ENCODE results near the gene YJEFN3. TPM values are rescaled to one million over a fixed set of nuclear protein-coding genes. Genes with fewer than 3 reads are reported as not detected.

The YJEFN3 gene
- total and polyA plus RNA-seq, 2 of the 8 experiments (the other 6 are each of a cell fraction or from before 2014, with no cell fraction given) = 5.7 to 9.4 TPM

DNA sequence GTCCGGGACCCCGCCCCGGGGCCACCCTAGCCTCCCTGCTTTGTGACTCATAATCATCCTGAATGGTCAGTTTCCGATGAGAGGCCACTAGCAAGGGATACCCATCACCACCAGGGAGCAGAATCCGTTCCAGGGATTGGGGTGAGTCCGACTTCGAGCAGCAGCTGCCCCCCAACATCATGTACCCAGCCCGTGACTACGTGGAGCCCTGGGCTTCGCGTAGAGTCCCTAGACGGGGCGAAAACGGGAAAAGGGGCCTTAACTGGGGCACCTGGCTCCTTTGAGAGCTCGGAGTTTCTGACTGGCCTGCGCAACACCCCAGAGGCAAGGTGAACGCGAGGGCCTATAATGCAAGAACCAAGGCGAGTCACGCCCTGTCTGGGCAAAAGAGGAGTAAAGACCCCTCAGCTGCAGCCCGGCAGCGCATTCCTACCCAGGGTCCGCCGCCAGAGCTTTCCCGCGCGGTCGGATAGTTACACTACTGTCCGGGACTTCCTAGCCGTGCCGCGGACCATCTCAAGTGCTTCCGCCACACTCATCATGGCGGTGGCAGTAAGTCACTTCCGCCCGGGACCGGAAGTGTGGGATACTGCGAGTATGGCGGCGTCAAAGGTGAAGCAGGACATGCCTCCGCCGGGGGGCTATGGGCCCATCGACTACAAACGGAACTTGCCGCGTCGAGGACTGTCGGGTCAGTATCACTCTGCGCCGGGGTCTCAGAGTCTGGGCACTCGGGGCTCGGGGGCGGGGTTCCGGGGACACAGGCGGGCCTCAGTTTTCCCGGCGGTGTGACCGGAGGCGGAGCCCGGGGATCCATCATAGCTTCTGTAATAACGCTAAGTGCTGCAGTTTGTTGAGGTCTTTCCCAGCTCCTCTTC, 12.8 kb upstream of the YJEFN3 start, which contains the start of gene NDUFA13:
NDUFA13 (plus strand) TSS at position 584 of the 878 bp plus-strand sequence; CDS start at position 598, 14 bp downstream.
- no peak within 1 kb of the TSS for H2BK120ac ChIP-seq (replicated peaks; ENCODE audit: low read depth, low read length)
- H2BK15ac ChIP-seq (ENCODE audit: low read length) = 0 out of 2 replicates have a peak within 1 kb of the TSS, but pooled peaks have one; percentile 81
- WGBS, 2 experiments (ENCODE audit: extremely low coverage in 1 of 2, insufficient coverage in 1 of 2, insufficient read length in 1 of 2, insufficient replicate concordance in 2 of 2, low coverage in 1 of 2, low lambda C conversion rate in 2 of 2, missing lambda C conversion rate in 1 of 2) = 12% methylated on average over 61 of the region's 61 CpGs; no CpG with 5 or more reads in 1 of the 2 experiments
- peaks cover 4 to 19% (median 9%) of the 10 kb centered on the region in 4 experiments; a peak in 6 of 8 replicates for H3K36me3 ChIP-seq (ENCODE audit: control insufficient read depth in 2 of 4, insufficient read depth in 4 of 4, low read length in 3 of 4)
- H3K4me1 ChIP-seq (replicated peaks in 1 of 4; ENCODE audit: control insufficient read depth in 3 of 4, insufficient read depth in 4 of 4, low read length in 3 of 4) = peaks cover 0 to 2% (median 0%) of the 10 kb centered on the region in 4 experiments; a peak in 1 of 7 replicates
- FAIRE-seq (peak; percentile 55), DNase-seq (ENCODE audit: low read depth in 1 of 2, low spot score in 2 of 2) (peak; percentile 70 to 98)
- peak within 1 kb of the TSS; percentile 93 for H3K18ac ChIP-seq (ENCODE audit: extremely low read depth, low read length)
- peak within 1 kb of the TSS; percentile 78; the same call in 1 of the 2 replicates for H2AFZ ChIP-seq (ENCODE audit: low read length)
- no peaks in the 10 kb centered on the region; a peak in 1 of 7 replicates for H3K27me3 ChIP-seq (replicated peaks in 1 of 4; ENCODE audit: control insufficient read depth in 3 of 4, extremely low read depth in 1 of 4, insufficient read depth in 3 of 4, low read length in 3 of 4)
- peak within 1 kb of the TSS; percentile 73 for H3K56ac ChIP-seq (replicated peaks; ENCODE audit: insufficient read length, low read depth, low read length)
- peak within 1 kb of the TSS; percentile 66 to 82 (median 78) for H3K9ac ChIP-seq (replicated peaks in 1 of 4; ENCODE audit: extremely low read depth in 1 of 4, low read depth in 3 of 4, low read length in 3 of 4)
- H2AK5ac ChIP-seq (ENCODE audit: low read depth, low read length) = 0 out of 2 replicates have a peak within 1 kb of the TSS, but pooled peaks have one; percentile 5
- peak within 1 kb of the TSS; percentile 61 to 83 for H3K4me2 ChIP-seq (ENCODE audit: insufficient read depth in 1 of 2, low read depth in 2 of 2, low read length in 2 of 2)
- peak within 1 kb of the TSS; percentile 98 for H4K8ac ChIP-seq (ENCODE audit: extremely low read depth, insufficient read depth, low read length)
- peak within 1 kb of the TSS; percentile 68 to 87 (median 85) for H3K4me3 ChIP-seq (ENCODE audit: extremely low read depth in 1 of 4, insufficient read depth in 2 of 4, low read depth in 3 of 4, low read length in 4 of 4)
- peak within 1 kb of the TSS; percentile 27 for H3K14ac ChIP-seq (ENCODE audit: insufficient read length)
- H4K91ac ChIP-seq (replicated peaks; ENCODE audit: insufficient read length, low read length) = peak within 1 kb of the TSS; percentile 73
- no peak within 1 kb of the TSS for H3K23ac ChIP-seq (ENCODE audit: insufficient read length)
- H2BK20ac ChIP-seq (ENCODE audit: low read length) = no peak within 1 kb of the TSS
- CTCF ChIA-PET (ENCODE audit: partially characterized antibody) = interaction anchor here (0.6 to 3.2 kb wide), 10 partner anchors 14 to 600 kb away, joined by 3 to 10 read pairs (median 4); no protein-coding TSS in a partner anchor
- POLR2A ChIA-PET (ENCODE audit: partially characterized antibody) = interaction anchor here (0.6 to 6.7 kb wide), 22 partner anchors 8 to 1079 kb away, joined by 3 to 34 read pairs (median 4); partner anchors contain the start of genes CILP2, GATAD2A and YJEFN3
- H4K20me1 ChIP-seq (replicated peaks in 1 of 2; ENCODE audit: control insufficient read depth in 1 of 2, insufficient read depth in 2 of 2, low read length in 2 of 2) = peaks cover 0 to 7% of the 10 kb centered on the region in 2 experiments
- H3K23me2 ChIP-seq (ENCODE audit: low read depth, low read length) = peaks cover 4% of the 10 kb centered on the region; the same call in 1 of the 2 replicates
- peak within 1 kb of the TSS; percentile 57; the same call in 1 of the 2 replicates for H3K27ac ChIP-seq (ENCODE audit: low read depth, low read length)
- no peaks in the 10 kb centered on the region for H3K9me3 ChIP-seq (ENCODE audit: insufficient read depth in 2 of 2, low read depth in 1 of 2, low read length in 1 of 2)
- peak within 1 kb of the TSS; percentile 75; the same call in 1 of the 2 replicates for H2BK12ac ChIP-seq (ENCODE audit: low read depth, low read length)
- peaks cover 7% of the 10 kb centered on the region for H3K79me1 ChIP-seq (ENCODE audit: low read depth, low read length)
- peak within 1 kb of the TSS; percentile 75 for H3K4ac ChIP-seq (replicated peaks; ENCODE audit: insufficient read length, low read depth, low read length)
- H4K5ac ChIP-seq (ENCODE audit: insufficient read length, low read depth, low read length) = peak within 1 kb of the TSS; percentile 81
- peak within 1 kb of the TSS; percentile 83 for H2BK5ac ChIP-seq (ENCODE audit: low read depth, low read length)
- H3K79me2 ChIP-seq (ENCODE audit: control insufficient read depth in 1 of 2, insufficient read depth in 2 of 2, low read length in 2 of 2) = peaks cover 0 to 39% of the 10 kb centered on the region in 2 experiments; a peak in 2 of 4 replicates
- TF ChIP-seq, protein P1, sequence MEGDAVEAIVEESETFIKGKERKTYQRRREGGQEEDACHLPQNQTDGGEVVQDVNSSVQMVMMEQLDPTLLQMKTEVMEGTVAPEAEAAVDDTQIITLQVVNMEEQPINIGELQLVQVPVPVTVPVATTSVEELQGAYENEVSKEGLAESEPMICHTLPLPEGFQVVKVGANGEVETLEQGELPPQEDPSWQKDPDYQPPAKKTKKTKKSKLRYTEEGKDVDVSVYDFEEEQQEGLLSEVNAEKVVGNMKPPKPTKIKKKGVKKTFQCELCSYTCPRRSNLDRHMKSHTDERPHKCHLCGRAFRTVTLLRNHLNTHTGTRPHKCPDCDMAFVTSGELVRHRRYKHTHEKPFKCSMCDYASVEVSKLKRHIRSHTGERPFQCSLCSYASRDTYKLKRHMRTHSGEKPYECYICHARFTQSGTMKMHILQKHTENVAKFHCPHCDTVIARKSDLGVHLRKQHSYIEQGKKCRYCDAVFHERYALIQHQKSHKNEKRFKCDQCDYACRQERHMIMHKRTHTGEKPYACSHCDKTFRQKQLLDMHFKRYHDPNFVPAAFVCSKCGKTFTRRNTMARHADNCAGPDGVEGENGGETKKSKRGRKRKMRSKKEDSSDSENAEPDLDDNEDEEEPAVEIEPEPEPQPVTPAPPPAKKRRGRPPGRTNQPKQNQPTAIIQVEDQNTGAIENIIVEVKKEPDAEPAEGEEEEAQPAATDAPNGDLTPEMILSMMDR (IDR thresholded peaks at IDR 0.05; ENCODE audit: control extremely low read depth in 1 of 3, insufficient read depth in 1 of 3, low read depth in 1 of 3, low read length in 3 of 3) = peak in 2 of 3 experiments; percentile 24 to 40; a peak in 3 of 4 replicates
- no peak for TF ChIP-seq RNF2 (IDR thresholded peaks at IDR 0.05; ENCODE audit: borderline replicate concordance, low read depth, low read length, missing control alignments, poor library complexity, severe bottlenecking)
- peak; percentile 44; the same call in 1 of the 2 replicates for TF ChIP-seq CHD2 (IDR thresholded peaks at IDR 0.05; ENCODE audit: low read length)
- TF ChIP-seq RFX5 (IDR thresholded peaks at IDR 0.05; ENCODE audit: borderline replicate concordance, low read depth, low read length) = no peak
- TF ChIP-seq YY1 (IDR thresholded peaks at IDR 0.05; ENCODE audit: low read depth, low read length) = peak; percentile 100
- TF ChIP-seq SUZ12 (IDR thresholded peaks at IDR 0.05; ENCODE audit: low read length) = no peak
- TF ChIP-seq TCF12 (IDR thresholded peaks at IDR 0.05; ENCODE audit: low read depth, low read length) = no peak

Data from H1 (cell line).